Activated CD4-positive, alpha-beta T cell treated with anti-CD3 and anti-CD28 coated beads, Interleukin-2, amount 10 ng/mL, durations not matched to agents 7 days and 5 days (primary cell): Measurements from ENCODE around the gene UQCC2. TPM values are rescaled to one million over a fixed set of nuclear protein-coding genes. Genes with fewer than 3 reads are reported as not detected.

Source experiments
- CTCF ChIA-PET: fragments of 350-600 bp; sonication (Branson Sonifier 250); formaldehyde crosslinking; loops from one replicate; lab custom pipeline; 2021; ENCODE audit warnings: antibody characterized with exemption; lab: Charles Lee
- POLR2A ChIA-PET: fragments of 350-600 bp; sonication (Branson Sonifier 250); formaldehyde crosslinking; loops from one replicate; lab custom pipeline; 2021; ENCODE audit warnings: antibody characterized with exemption; lab: Charles Lee
- DNase-seq: peaks from one replicate; pipeline ENCODE4 v3.0.0-alpha.2; 2020
- H3K27ac Mint-ChIP-seq: one replicate; pipeline ENCODE4 v1.8.0; 2021; ENCODE audit warnings: mild to moderate bottlenecking, moderate library complexity, mixed read lengths
- H3K27me3 Mint-ChIP-seq: one replicate; pipeline ENCODE4 v1.8.0; 2021; ENCODE audit warnings: mixed read lengths
- H3K36me3 Mint-ChIP-seq: one replicate; pipeline ENCODE4 v1.8.0; 2021; ENCODE audit warnings: low read depth, mixed read lengths
- H3K4me1 Mint-ChIP-seq: one replicate; pipeline ENCODE4 v1.8.0; 2021; ENCODE audit warnings: mixed read lengths
- H3K4me3 Mint-ChIP-seq: one replicate; pipeline ENCODE4 v1.8.0; 2021; ENCODE audit warnings: mild to moderate bottlenecking, moderate library complexity, mixed read lengths
- H3K9me3 Mint-ChIP-seq: one replicate; pipeline ENCODE4 v1.8.0; 2021; ENCODE audit warnings: mixed read lengths
- total RNA-seq, 2 experiments: library from RNA; stranded (reverse); gene quantifications; one replicate each; pipeline ENCODE4 v1.2.3, GENCODE V29; 2021

The UQCC2 gene
- total RNA-seq, 2 experiments from 2014 or later, result 77.6 to 80.0 TPM

- H3K4me3 Mint-ChIP-seq, result no peak overlapping the region
- DNase-seq, result no peak
- peaks cover 22% of the 10 kb centered on the region for H3K27me3 Mint-ChIP-seq
- H3K36me3 Mint-ChIP-seq, result no peaks in the 10 kb centered on the region
- no peaks in the 10 kb centered on the region for H3K9me3 Mint-ChIP-seq
- H3K4me1 Mint-ChIP-seq, result peaks cover 3% of the 10 kb centered on the region
- ChIA-PET POLR2A (no interaction called here), CTCF (no interaction called here)
- H3K27ac Mint-ChIP-seq, result no peak overlapping the region
These were observed 7.2 kb upstream of the UQCC2 start for GRCh38 chr6:33718713-33719112.

- CTCF ChIA-PET, result no interaction called here
These were observed 6.5 kb upstream of the UQCC2 start for GRCh38 chr6:33717934-33718455.

GRCh38 chr6:33716890-33717632, 5.6 kb upstream of the UQCC2 start:
- CTCF ChIA-PET, result interaction anchor here (0.5 to 0.7 kb wide), 2 partner anchors 95 to 352 kb away, joined by 3 read pairs; no protein-coding TSS in a partner anchor
- no peak overlapping the region for H3K4me3 Mint-ChIP-seq
- POLR2A ChIA-PET, result no interaction called here

More at GRCh38 chr6:33717934-33718455, 6.5 kb upstream of the UQCC2 start:
- peaks cover 21% of the 10 kb centered on the region for H3K27me3 Mint-ChIP-seq
- DNase-seq, result no peak
- H3K9me3 Mint-ChIP-seq, result no peaks in the 10 kb centered on the region
- H3K4me3 Mint-ChIP-seq, result no peak overlapping the region
- no peak overlapping the region for H3K27ac Mint-ChIP-seq
- H3K4me1 Mint-ChIP-seq, result no peaks in the 10 kb centered on the region
- no peaks in the 10 kb centered on the region for H3K36me3 Mint-ChIP-seq
- POLR2A ChIA-PET, result no interaction called here

GRCh38 chr6:33716379-33716778, 4.9 kb upstream of the UQCC2 start:
- CTCF ChIA-PET, result interaction anchor here (0.5 to 1.4 kb wide), 3 partner anchors 94 to 353 kb away, joined by 3 read pairs; no protein-coding TSS in a partner anchor
- no peak overlapping the region for H3K27ac Mint-ChIP-seq
- H3K4me1 Mint-ChIP-seq, result peaks cover 5% of the 10 kb centered on the region
- no peak overlapping the region for H3K4me3 Mint-ChIP-seq
- POLR2A ChIA-PET, result no interaction called here
- peaks cover 18% of the 10 kb centered on the region for H3K27me3 Mint-ChIP-seq
- no peaks in the 10 kb centered on the region for H3K9me3 Mint-ChIP-seq
- no peak for DNase-seq
- H3K36me3 Mint-ChIP-seq, result no peaks in the 10 kb centered on the region

More at GRCh38 chr6:33716890-33717632, 5.6 kb upstream of the UQCC2 start:
- peaks cover under 1% of the 10 kb centered on the region for H3K4me1 Mint-ChIP-seq
- no peaks in the 10 kb centered on the region for H3K36me3 Mint-ChIP-seq
- H3K9me3 Mint-ChIP-seq, result no peaks in the 10 kb centered on the region
- no peak overlapping the region for H3K27ac Mint-ChIP-seq
- no peak for DNase-seq
- H3K27me3 Mint-ChIP-seq, result peaks cover 21% of the 10 kb centered on the region

- CTCF ChIA-PET, result interaction anchor here (1.0 to 1.1 kb wide), 2 partner anchors 11 to 481 kb away, joined by 3 read pairs; no protein-coding TSS in a partner anchor
- H3K4me3 Mint-ChIP-seq, result no peak overlapping the region
- POLR2A ChIA-PET, result no interaction called here
These were observed 3.0 kb upstream of the UQCC2 start for GRCh38 chr6:33714385-33715040.

GRCh38 chr6:33713786-33714185, 2.3 kb upstream of the UQCC2 start:
- peaks cover 15% of the 10 kb centered on the region for H3K36me3 Mint-ChIP-seq
- POLR2A ChIA-PET, result no interaction called here
- no peaks in the 10 kb centered on the region for H3K9me3 Mint-ChIP-seq
- CTCF ChIA-PET, result interaction anchor here (1.0 kb wide), 1 partner anchor 21 kb away, joined by 3 read pairs; no protein-coding TSS in a partner anchor
- no peak overlapping the region for H3K27ac Mint-ChIP-seq
- no peak for DNase-seq
- peaks cover 4% of the 10 kb centered on the region for H3K27me3 Mint-ChIP-seq
- peaks cover 25% of the 10 kb centered on the region for H3K4me1 Mint-ChIP-seq
- H3K4me3 Mint-ChIP-seq, result no peak overlapping the region

More at GRCh38 chr6:33714385-33715040, 3.0 kb upstream of the UQCC2 start:
- Mint-ChIP-seq H3K36me3 (peaks cover 10% of the 10 kb centered on the region), H3K27ac (no peak overlapping the region), H3K4me1 (peaks cover 19% of the 10 kb centered on the region), H3K9me3 (no peaks in the 10 kb centered on the region), H3K27me3 (peaks cover 8% of the 10 kb centered on the region)
- no peak for DNase-seq

GRCh38 chr6:33712914-33713313, 1.4 kb upstream of the UQCC2 start:
- Mint-ChIP-seq H3K4me3 (no peak overlapping the region), H3K27me3 (peaks cover 4% of the 10 kb centered on the region), H3K36me3 (peaks cover 17% of the 10 kb centered on the region), H3K27ac (no peak overlapping the region), H3K4me1 (peaks cover 34% of the 10 kb centered on the region), H3K9me3 (no peaks in the 10 kb centered on the region)
- DNase-seq, result no peak
- ChIA-PET CTCF (interaction anchor here (0.6 to 1.0 kb wide), 3 partner anchors 22 to 808 kb away, joined by 3 to 5 read pairs (median 3); no protein-coding TSS in a partner anchor), POLR2A (no interaction called here)

GRCh38 chr6:33710296-33711121, 991 bp downstream of the UQCC2 start:
- peak overlapping the region; percentile 90 for H3K4me3 Mint-ChIP-seq
- no peaks in the 10 kb centered on the region for H3K9me3 Mint-ChIP-seq
- peak overlapping the region; percentile 96 for H3K27ac Mint-ChIP-seq
- peaks cover 41% of the 10 kb centered on the region for H3K4me1 Mint-ChIP-seq
- H3K36me3 Mint-ChIP-seq, result peaks cover 24% of the 10 kb centered on the region
- peak; percentile 37 for DNase-seq
- H3K27me3 Mint-ChIP-seq, result peaks cover 4% of the 10 kb centered on the region
- CTCF ChIA-PET, result interaction anchor here (0.7 to 2.1 kb wide), 18 partner anchors 8 to 318 kb away, joined by 3 to 18 read pairs (median 4); partner anchors contain the start of genes IP6K3 and ITPR3
- POLR2A ChIA-PET, result no interaction called here

GRCh38 chr6:33709605-33710295, 1.8 kb downstream of the UQCC2 start:
- H3K36me3 Mint-ChIP-seq, result peaks cover 24% of the 10 kb centered on the region
- H3K27ac Mint-ChIP-seq, result no peak overlapping the region
- POLR2A ChIA-PET, result no interaction called here
- peaks cover 42% of the 10 kb centered on the region for H3K4me1 Mint-ChIP-seq
- CTCF ChIA-PET, result interaction anchor here (1.2 to 2.0 kb wide), 4 partner anchors 12 to 125 kb away, joined by 3 to 5 read pairs (median 4); no protein-coding TSS in a partner anchor
- peaks cover 4% of the 10 kb centered on the region for H3K27me3 Mint-ChIP-seq
- DNase-seq, result no peak
- H3K9me3 Mint-ChIP-seq, result no peaks in the 10 kb centered on the region
- H3K4me3 Mint-ChIP-seq, result peak overlapping the region; percentile 2

- Mint-ChIP-seq H3K27ac (no peak overlapping the region), H3K4me1 (peaks cover 44% of the 10 kb centered on the region), H3K9me3 (no peaks in the 10 kb centered on the region), H3K36me3 (peaks cover 24% of the 10 kb centered on the region), H3K27me3 (peaks cover 1% of the 10 kb centered on the region), H3K4me3 (no peak overlapping the region)
- no peak for DNase-seq
- ChIA-PET POLR2A (no interaction called here), CTCF (interaction anchor here (0.8 to 2.0 kb wide), 6 partner anchors 8 to 119 kb away, joined by 3 to 5 read pairs (median 4); no protein-coding TSS in a partner anchor)
These were observed 2.8 kb downstream of the UQCC2 start for GRCh38 chr6:33708516-33709204.

- Mint-ChIP-seq H3K4me1 (peaks cover 46% of the 10 kb centered on the region), H3K4me3 (no peak overlapping the region), H3K36me3 (peaks cover 24% of the 10 kb centered on the region), H3K9me3 (no peaks in the 10 kb centered on the region), H3K27ac (no peak overlapping the region), H3K27me3 (no peaks in the 10 kb centered on the region)
- DNase-seq, result no peak
- POLR2A ChIA-PET, result no interaction called here
- CTCF ChIA-PET, result interaction anchor here (1.2 to 2.0 kb wide), 3 partner anchors 13 to 118 kb away, joined by 3 to 5 read pairs (median 3); no protein-coding TSS in a partner anchor
These were observed 3.7 kb downstream of the UQCC2 start for GRCh38 chr6:33707771-33708170.
